HepG2 (cell line): ENCODE data around the gene CTBP1. TPM values are rescaled to one million over a fixed set of nuclear protein-coding genes. Genes with fewer than 3 reads are reported as not detected.

Experiments
- CBX1 ChIP-seq: IDR thresholded peaks from one replicate; pipeline ENCODE4 v1.6.1; 2016; ENCODE audit warnings: antibody characterized with exemption, low read depth
- KAT7 ChIP-seq: IDR thresholded peaks from 2 replicates; pipeline ENCODE4 v1.6.1; 2018; ENCODE audit warnings: borderline replicate concordance, missing compliant biosample characterization
- NBN ChIP-seq: fragments of 450-650 bp; conservative IDR thresholded peaks from 2 replicates; pipeline ENCODE4 v1.6.1; 2017
- NFKB2 ChIP-seq: sonication (generic); formaldehyde crosslinking; IDR thresholded peaks from 2 replicates; pipeline ENCODE4 v1.4.0; 2020; ENCODE audit warnings: missing genetic modification reagents, borderline replicate concordance
- SALL1 ChIP-seq: sonication (generic); formaldehyde crosslinking; IDR thresholded peaks from 2 replicates; pipeline ENCODE4 v1.8.0; 2022; ENCODE audit warnings: mild to moderate bottlenecking, missing genetic modification reagents
- SAP130 ChIP-seq: IDR thresholded peaks from 2 replicates; pipeline ENCODE4 v1.6.1; 2016; ENCODE audit warnings: low read depth
- SP140L ChIP-seq: sonication (generic); formaldehyde crosslinking; IDR thresholded peaks from 2 replicates; pipeline ENCODE4 v1.4.0; 2020; ENCODE audit warnings: missing genetic modification reagents, borderline replicate concordance
- USF2 ChIP-seq, 2 experiments: sonication (generic) in 1 of 2; formaldehyde crosslinking in 1 of 2; IDR thresholded peaks; 2 replicates each; pipeline versions ENCODE4 v1.5.1 to v1.6.1; 2011 to 2020; ENCODE audit warnings: borderline replicate concordance in 1 of 2, low read depth in 1 of 2, low read length in 1 of 2, mild to moderate bottlenecking in 1 of 2, missing genetic modification reagents in 1 of 2, moderate library complexity in 1 of 2
- ZNF318 ChIP-seq: sonication (generic); formaldehyde crosslinking; IDR thresholded peaks from 2 replicates; pipeline ENCODE4 v1.4.0; 2020; ENCODE audit warnings: mild to moderate bottlenecking, missing genetic modification reagents
- ZNF331 ChIP-seq: sonication (generic); formaldehyde crosslinking; IDR thresholded peaks from 2 replicates; pipeline ENCODE4 v1.4.0; 2020; ENCODE audit warnings: missing genetic modification reagents
- ZNF576 ChIP-seq: sonication (generic); formaldehyde crosslinking; IDR thresholded peaks from 2 replicates; pipeline ENCODE4 v1.4.0; 2020; ENCODE audit warnings: mild to moderate bottlenecking, missing genetic modification reagents
- ZNF609 ChIP-seq: sonication (generic); formaldehyde crosslinking; IDR thresholded peaks from 2 replicates; pipeline ENCODE4 v1.4.0; 2020; ENCODE audit warnings: mild to moderate bottlenecking, missing genetic modification reagents, borderline replicate concordance
- polyA plus RNA-seq, 8 experiments: library from polyadenylated mRNA; depleted of rRNA in 3 of 8; stranded (reverse) in 7 of 8; unstranded in 1 of 8; fragments of >200 nt; fragmentation: Illumina TruSeq in 4 of 8; extraction: Trizol in 4 of 8; gene quantifications; 2 replicates each; pipeline versions ENCODE4 v1.2.1 to v1.2.3, GENCODE V29; 2011 to 2016; ENCODE audit warnings: low read depth in 4 of 8, missing spikeins in 1 of 8, mixed read lengths in 1 of 8; ENCODE audit not compliant: insufficient read depth in 1 of 8
- total RNA-seq, 5 experiments: library from RNA; depleted of rRNA; stranded (reverse); fragments of >200 nt; fragmentation: Illumina TruSeq; extraction: Trizol; gene quantifications; 2 replicates each; pipeline ENCODE4 v1.2.3, GENCODE V29; 2016; ENCODE audit warnings: low read depth in 1 of 5

Gene CTBP1
- total and polyA plus RNA-seq, 2 of the 13 experiments (the other 11 are each of a cell fraction or from before 2014, with no cell fraction given) = 78.5 to 112 TPM

GRCh38 chr4:1246901-1247863 is 1.7 kb downstream of the CTBP1 start (continued):
- TF ChIP-seq ZNF609 = no peak
- no peak for TF ChIP-seq SP140L (CRISPR knock-in tag)
- TF ChIP-seq NFKB2 (CRISPR knock-in tag) = 0 out of 2 replicates have a peak, but pooled peaks have one; percentile 20
- TF ChIP-seq ZNF576 (CRISPR knock-in tag) = no peak
- TF ChIP-seq SAP130 (CRISPR knock-in tag) = no peak
- TF ChIP-seq NBN = no peak
- no peak for TF ChIP-seq SALL1 (CRISPR knock-in tag)
- no peak for TF ChIP-seq ZNF318 (CRISPR knock-in tag)
- TF ChIP-seq USF2 (IDR thresholded peaks at IDR 0.05; ENCODE audit: low read depth, low read length) = no peak
- TF ChIP-seq USF2 (CRISPR knock-in tag; IDR thresholded peaks at IDR 0.05; ENCODE audit: borderline replicate concordance) = no peak
- TF ChIP-seq ZNF331 (CRISPR knock-in tag) = no peak
- TF ChIP-seq KAT7 (CRISPR knock-in tag) = no peak
- TF ChIP-seq CBX1 = no peak
